ENCODE results near the gene FARP2. TPM values are rescaled to one million over a fixed set of nuclear protein-coding genes. Genes with fewer than 3 reads are reported as not detected.
"Not testable (repeated sequence)": the region's sequence is repeated elsewhere in the genome, so short reads cannot be mapped to it uniquely, and the experiment has no call there.

Gene FARP2
- total RNA-seq, 1 experiment from 2014 or later: 37.2 TPM

- no peaks in the 10 kb centered on the region for H3K4me1 Mint-ChIP-seq (ENCODE audit: low read depth, unreplicated experiment)
- no TSS peak for BruUV-seq (replicated peaks)
Observed at GRCh38 chr2:241412144-241412543, 56.1 kb downstream of the FARP2 start.

GRCh38 chr2:241413501-241413900 is 57.4 kb downstream of the FARP2 start:
- H3K4me3 Mint-ChIP-seq (ENCODE audit: unreplicated experiment); H3K4me1 ChIP-seq; CTCF ChIA-PET; BruUV-seq (replicated peaks); H3K27ac Mint-ChIP-seq (ENCODE audit: unreplicated experiment); H3K4me3 ChIP-seq (ENCODE audit: low read depth, low read length); H3K9me3 Mint-ChIP-seq (ENCODE audit: unreplicated experiment); intact Hi-C loops (cut with micrococcal nuclease; ENCODE audit: unreplicated experiment); POLR2A ChIA-PET; H3K27me3 Mint-ChIP-seq (ENCODE audit: insufficient read depth, unreplicated experiment); DNase-seq; H3K4me1 Mint-ChIP-seq (ENCODE audit: low read depth, unreplicated experiment); H3K36me3 ChIP-seq (ENCODE audit: control insufficient read depth, insufficient read depth, low read length); H3K27me3 ChIP-seq (replicated peaks; ENCODE audit: control insufficient read depth, insufficient read depth, low read length); H3K9me3 ChIP-seq: not testable (repeated sequence)
- H3K36me3 Mint-ChIP-seq (ENCODE audit: insufficient read depth, unreplicated experiment): peaks cover 20% of the 10 kb centered on the region

More at GRCh38 chr2:241412144-241412543, 56.1 kb downstream of the FARP2 start:
- Mint-ChIP-seq H3K27ac (ENCODE audit: unreplicated experiment) (no peak overlapping the region), H3K4me3 (ENCODE audit: unreplicated experiment) (no peak overlapping the region), H3K9me3 (ENCODE audit: unreplicated experiment) (no peaks in the 10 kb centered on the region), H3K36me3 (ENCODE audit: insufficient read depth, unreplicated experiment) (peaks cover 16% of the 10 kb centered on the region), H3K27me3 (ENCODE audit: insufficient read depth, unreplicated experiment) (no peaks in the 10 kb centered on the region)
- H3K27me3 ChIP-seq (replicated peaks; ENCODE audit: control insufficient read depth, insufficient read depth, low read length): no peaks in the 10 kb centered on the region
- no peaks in the 10 kb centered on the region for H3K9me3 ChIP-seq
- H3K4me1 ChIP-seq: no peaks in the 10 kb centered on the region
- intact Hi-C loops (cut with micrococcal nuclease; ENCODE audit: unreplicated experiment): no loop called here
- CTCF ChIA-PET: no interaction called here
- H3K36me3 ChIP-seq (ENCODE audit: control insufficient read depth, insufficient read depth, low read length): no peaks in the 10 kb centered on the region
- TF ChIP-seq CTCF (IDR thresholded peaks at IDR 0.05; ENCODE audit: insufficient read depth in 1 of 2, low read depth in 1 of 2, low read length in 1 of 2, severe bottlenecking in 1 of 2, unreplicated experiment in 1 of 2): no peak
- no peak for DNase-seq
- POLR2A ChIA-PET: no interaction called here
- H3K4me3 ChIP-seq (ENCODE audit: low read depth, low read length): no peak overlapping the region

GRCh38 chr2:241413929-241414580 is 58.0 kb downstream of the FARP2 start:
- Mint-ChIP-seq H3K4me1 (ENCODE audit: low read depth, unreplicated experiment) (no peaks in the 10 kb centered on the region), H3K4me3 (ENCODE audit: unreplicated experiment) (no peak overlapping the region), H3K9me3 (ENCODE audit: unreplicated experiment) (no peaks in the 10 kb centered on the region), H3K36me3 (ENCODE audit: insufficient read depth, unreplicated experiment) (peaks cover 20% of the 10 kb centered on the region), H3K27me3 (ENCODE audit: insufficient read depth, unreplicated experiment) (no peaks in the 10 kb centered on the region), H3K27ac (ENCODE audit: unreplicated experiment) (no peak overlapping the region)
- no peak for DNase-seq
- Histone ChIP-seq H3K36me3 (ENCODE audit: control insufficient read depth, insufficient read depth, low read length) (no peaks in the 10 kb centered on the region), H3K27me3 (replicated peaks; ENCODE audit: control insufficient read depth, insufficient read depth, low read length) (no peaks in the 10 kb centered on the region), H3K4me3 (ENCODE audit: low read depth, low read length) (no peak overlapping the region), H3K4me1 (no peaks in the 10 kb centered on the region), H3K9me3 (no peaks in the 10 kb centered on the region)
- TF ChIP-seq CTCF (IDR thresholded peaks at IDR 0.05; ENCODE audit: insufficient read depth in 1 of 2, low read depth in 1 of 2, low read length in 1 of 2, severe bottlenecking in 1 of 2, unreplicated experiment in 1 of 2): no peak
- POLR2A ChIA-PET: no interaction called here
- intact Hi-C loops (cut with micrococcal nuclease; ENCODE audit: unreplicated experiment): no loop called here
- no TSS peak for BruUV-seq (replicated peaks)
- CTCF ChIA-PET: no interaction called here

- Mint-ChIP-seq H3K27ac (ENCODE audit: unreplicated experiment) (no peak overlapping the region), H3K36me3 (ENCODE audit: insufficient read depth, unreplicated experiment) (peaks cover 20% of the 10 kb centered on the region), H3K27me3 (ENCODE audit: insufficient read depth, unreplicated experiment) (no peaks in the 10 kb centered on the region), H3K9me3 (ENCODE audit: unreplicated experiment) (no peaks in the 10 kb centered on the region), H3K4me1 (ENCODE audit: low read depth, unreplicated experiment) (no peaks in the 10 kb centered on the region), H3K4me3 (ENCODE audit: unreplicated experiment) (no peak overlapping the region)
- Histone ChIP-seq H3K4me3 (ENCODE audit: low read depth, low read length) (no peak overlapping the region), H3K36me3 (ENCODE audit: control insufficient read depth, insufficient read depth, low read length) (no peaks in the 10 kb centered on the region), H3K27me3 (replicated peaks; ENCODE audit: control insufficient read depth, insufficient read depth, low read length) (no peaks in the 10 kb centered on the region), H3K4me1 (no peaks in the 10 kb centered on the region), H3K9me3 (no peaks in the 10 kb centered on the region)
- TF ChIP-seq CTCF (IDR thresholded peaks at IDR 0.05; ENCODE audit: insufficient read depth in 1 of 2, low read depth in 1 of 2, low read length in 1 of 2, severe bottlenecking in 1 of 2, unreplicated experiment in 1 of 2): no peak
- POLR2A ChIA-PET: no interaction called here
- intact Hi-C loops (cut with micrococcal nuclease; ENCODE audit: unreplicated experiment): no loop called here
- CTCF ChIA-PET: no interaction called here
- no TSS peak for BruUV-seq (replicated peaks)
- DNase-seq: no peak
Observed at GRCh38 chr2:241415196-241415595, 59.1 kb downstream of the FARP2 start.

All from Caco-2 (cell line).